Motor neuron (in vitro differentiated cells): ENCODE results near the gene RAB6A. TPM values are rescaled to one million over a fixed set of nuclear protein-coding genes. Genes with fewer than 3 reads are reported as not detected.

Experiments
- total RNA-seq, 8 experiments: library from RNA; unstranded; fragments of 300-600 nt; gene quantifications; 2 replicates each; pipeline versions ENCODE4 v1.2.3 to v1.2.4, GENCODE V29; 2022

The RAB6A gene
- total RNA-seq, 8 experiments from 2014 or later = 61.5 to 173 (median 100) TPM

Other genes starting within 250 kb of the RAB6A start
- 10 to 100 TPM; 33.2 to 82.3 (median 47.1) TPM for gene FAM168A, start 163.0 kb downstream of the RAB6A start, total RNA-seq
- 10 to 100 TPM in 2 of 8 experiments, 1 to 10 TPM in 6; 2.1 to 21.0 (median 4.7) TPM for gene PLEKHB1, start 114.5 kb downstream of the RAB6A start, total RNA-seq
- gene MRPL48, start 26.8 kb upstream of the RAB6A start, total RNA-seq = 10 to 100 TPM; 33.3 to 60.5 (median 45.0) TPM
- 100 to 1,000 TPM in 3 of 8 experiments, 10 to 100 TPM in 5; 45.1 to 199 (median 75.5) TPM for gene COA4, start 115.8 kb upstream of the RAB6A start, total RNA-seq
- 10 to 100 TPM; 15.4 to 32.0 (median 27.9) TPM for gene PAAF1, start 115.9 kb upstream of the RAB6A start, total RNA-seq
- 1 to 10 TPM in 2 of 8 experiments, under 1 TPM in 5, not detected in 1; 0.17 to 6.7 (median 0.55) TPM for gene DNAJB13, start 190.0 kb upstream of the RAB6A start, total RNA-seq
- gene UCP2, start 221.8 kb upstream of the RAB6A start, total RNA-seq = 10 to 100 TPM in 2 of 8 experiments, 1 to 10 TPM in 6; 1.3 to 15.0 (median 4.0) TPM
- 1 to 10 TPM in 6 of 8 experiments, under 1 TPM in 2; 0.51 to 2.6 (median 2.1) TPM for gene UCP3, start 248.0 kb upstream of the RAB6A start, total RNA-seq